Upper lobe of right lung (tissue), 1 donor: ENCODE results near the gene BRD7. TPM values are rescaled to one million over a fixed set of nuclear protein-coding genes. Genes with fewer than 3 reads are reported as not detected.

Source experiments
- ATAC-seq: fragments of 200-7000 bp; cut with Tn5 transposase; one replicate; pipeline ENCODE4 v1.9.1; 2020; ENCODE audit warnings: mild to moderate bottlenecking, moderate library complexity
- DNase-seq: peaks from one replicate; pipeline ENCODE4 v3.0.0-alpha.2; 2020
- H3K27ac ChIP-seq: fragments of 200-600 bp; one replicate; pipeline ENCODE4 v1.8.0; 2022
- H3K27me3 ChIP-seq: fragments of 200-600 bp; one replicate; pipeline ENCODE4 v1.8.0; 2022; ENCODE audit warnings: mild to moderate bottlenecking
- H3K36me3 ChIP-seq: fragments of 200-600 bp; one replicate; pipeline ENCODE4 v1.8.0; 2022
- H3K4me1 ChIP-seq: fragments of 200-600 bp; one replicate; pipeline ENCODE4 v1.8.0; 2022
- H3K4me3 ChIP-seq: fragments of 200-600 bp; one replicate; pipeline ENCODE4 v1.8.0; 2022; ENCODE audit warnings: mild to moderate bottlenecking
- H3K9me3 ChIP-seq: fragments of 200-600 bp; one replicate; pipeline ENCODE4 v1.8.0; 2022
- CTCF ChIP-seq: fragments of 200-600 bp; IDR thresholded peaks from one replicate; pipeline ENCODE4 v1.8.0; 2022; ENCODE audit warnings: antibody characterized with exemption
- intact Hi-C: fragments of 100-400 bp; cut with DNase I; formaldehyde crosslinking; loops from one replicate; pipeline ENCODE4 v1.11.0; 2022
- total RNA-seq: library from RNA; stranded (reverse); fragmentation: NEBNext Ultra II Directional; extraction: Animal tissue kit (Norgen Biotek cat#: 25700); gene quantifications from one replicate; pipeline ENCODE4 v1.2.1, GENCODE V29; 2021
- donor health status: DM: no; HTN: yes; CAD: no; lungs with severe emphysema.

The BRD7 gene
- total RNA-seq, 1 donor from 2014 or later = 62.9 TPM

- Histone ChIP-seq H3K36me3 (peaks cover 63% of the 10 kb centered on the region), H3K4me3 (no peak overlapping the region), H3K27me3 (no peaks in the 10 kb centered on the region), H3K4me1 (peaks cover 6% of the 10 kb centered on the region), H3K9me3 (no peaks in the 10 kb centered on the region), H3K27ac (no peak overlapping the region)
- ATAC-seq (no peak), DNase-seq (no peak)
- intact Hi-C loops = no loop called here
- TF ChIP-seq CTCF = no peak
Observed at GRCh38 chr16:50311134-50311528, 57.7 kb downstream of the BRD7 start.

DNA sequence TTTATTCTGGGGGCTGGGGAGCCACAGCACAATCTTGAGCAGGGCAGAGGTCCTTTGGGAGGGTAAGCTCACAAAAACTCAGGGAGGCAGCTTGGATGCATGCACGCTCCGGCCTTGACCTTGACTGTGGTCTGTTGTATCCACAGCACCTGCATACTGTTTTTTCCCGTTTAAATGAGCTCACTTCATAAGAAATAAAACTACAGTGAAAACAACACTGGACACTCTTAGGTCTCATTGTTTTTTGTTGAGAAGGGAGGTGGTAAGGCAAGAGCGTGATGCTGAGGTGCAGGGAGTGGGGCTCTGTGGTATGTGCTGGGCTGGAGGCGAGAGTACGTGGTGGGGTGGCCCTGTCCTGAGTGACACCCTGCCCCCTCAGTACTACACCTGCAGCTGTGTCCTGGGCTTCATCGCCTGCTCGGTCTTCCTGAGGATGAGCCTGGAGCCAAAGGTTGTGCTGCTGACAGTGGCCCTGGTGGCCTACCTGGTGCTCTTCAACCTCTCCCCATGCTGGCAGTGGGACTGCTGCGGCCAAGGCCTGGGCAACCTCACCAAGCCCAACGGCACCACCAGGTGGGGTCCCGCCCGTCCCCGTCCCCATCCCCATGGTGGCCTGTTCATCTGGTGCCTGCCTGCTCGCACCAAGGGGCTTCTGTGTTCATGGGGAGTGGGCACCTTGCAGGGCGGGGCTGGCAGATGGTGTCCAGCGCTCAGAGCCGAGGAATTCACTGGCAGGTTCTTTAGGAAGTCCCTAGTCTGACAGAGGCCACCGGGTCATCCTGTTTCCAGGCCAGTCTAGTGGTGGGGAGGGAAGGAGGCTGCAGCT lies 58.3 kb downstream of the BRD7 start:
- Histone ChIP-seq H3K27me3 (no peaks in the 10 kb centered on the region), H3K36me3 (peaks cover 57% of the 10 kb centered on the region), H3K9me3 (no peaks in the 10 kb centered on the region), H3K27ac (no peak overlapping the region), H3K4me3 (no peak overlapping the region), H3K4me1 (peaks cover 6% of the 10 kb centered on the region)
- ATAC-seq (no peak), DNase-seq (no peak)
- TF ChIP-seq CTCF = no peak
- intact Hi-C loops = no loop called here

DNA sequence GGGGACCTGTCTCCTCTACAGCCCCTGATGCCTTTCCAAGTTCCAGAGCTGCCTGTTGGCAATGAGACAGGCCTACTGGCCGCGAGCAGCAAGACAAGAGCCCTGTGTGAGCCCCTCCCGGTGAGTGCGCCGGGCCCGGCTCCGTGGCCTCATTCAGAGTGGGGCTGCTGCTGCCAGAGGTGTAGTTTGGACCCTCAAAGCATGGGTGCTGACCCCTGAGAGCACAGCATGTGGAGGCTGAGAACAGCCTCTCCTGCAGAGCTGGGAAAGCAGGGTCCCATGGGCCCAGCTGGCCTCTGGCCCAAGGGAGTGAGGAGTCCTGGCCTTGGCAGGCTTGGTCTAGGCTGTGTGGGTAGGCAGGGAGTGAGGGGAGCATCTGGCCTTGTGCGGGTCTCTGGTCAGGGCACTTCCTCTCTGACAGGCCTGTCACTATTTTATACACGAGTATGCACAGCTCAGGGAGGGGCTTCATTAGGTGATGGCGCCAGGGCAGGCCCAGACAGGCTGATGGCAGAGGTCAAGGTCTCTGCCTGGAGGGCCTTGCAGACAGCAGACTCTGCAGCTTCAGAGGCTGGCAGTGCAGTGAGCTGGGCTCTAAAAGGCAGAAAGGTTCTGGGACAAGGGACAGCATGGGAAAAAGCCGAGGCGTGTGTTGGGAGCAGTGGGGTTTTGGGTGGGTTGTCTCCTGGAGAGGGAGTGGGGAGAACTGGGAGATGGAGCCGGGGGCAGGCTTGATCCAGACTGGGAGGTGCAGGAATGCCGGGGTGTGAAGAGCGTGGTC lies 59.1 kb downstream of the BRD7 start:
- Histone ChIP-seq H3K9me3 (no peaks in the 10 kb centered on the region), H3K36me3 (peaks cover 55% of the 10 kb centered on the region), H3K27me3 (no peaks in the 10 kb centered on the region), H3K4me1 (peaks cover 6% of the 10 kb centered on the region), H3K4me3 (no peak overlapping the region), H3K27ac (no peak overlapping the region)
- intact Hi-C loops = no loop called here
- DNase-seq (no peak), ATAC-seq (no peak)
- TF ChIP-seq CTCF = no peak

- H3K4me3 ChIP-seq = no peak overlapping the region
- H3K27ac ChIP-seq = no peak overlapping the region
- ATAC-seq (no peak), DNase-seq (no peak)
- H3K4me1 ChIP-seq = peaks cover 6% of the 10 kb centered on the region
- H3K9me3 ChIP-seq = no peaks in the 10 kb centered on the region
- peaks cover 55% of the 10 kb centered on the region for H3K36me3 ChIP-seq
- H3K27me3 ChIP-seq = no peaks in the 10 kb centered on the region
- intact Hi-C loops = no loop called here
- no peak for TF ChIP-seq CTCF
Observed at GRCh38 chr16:50309156-50309526, 59.6 kb downstream of the BRD7 start.

DNA sequence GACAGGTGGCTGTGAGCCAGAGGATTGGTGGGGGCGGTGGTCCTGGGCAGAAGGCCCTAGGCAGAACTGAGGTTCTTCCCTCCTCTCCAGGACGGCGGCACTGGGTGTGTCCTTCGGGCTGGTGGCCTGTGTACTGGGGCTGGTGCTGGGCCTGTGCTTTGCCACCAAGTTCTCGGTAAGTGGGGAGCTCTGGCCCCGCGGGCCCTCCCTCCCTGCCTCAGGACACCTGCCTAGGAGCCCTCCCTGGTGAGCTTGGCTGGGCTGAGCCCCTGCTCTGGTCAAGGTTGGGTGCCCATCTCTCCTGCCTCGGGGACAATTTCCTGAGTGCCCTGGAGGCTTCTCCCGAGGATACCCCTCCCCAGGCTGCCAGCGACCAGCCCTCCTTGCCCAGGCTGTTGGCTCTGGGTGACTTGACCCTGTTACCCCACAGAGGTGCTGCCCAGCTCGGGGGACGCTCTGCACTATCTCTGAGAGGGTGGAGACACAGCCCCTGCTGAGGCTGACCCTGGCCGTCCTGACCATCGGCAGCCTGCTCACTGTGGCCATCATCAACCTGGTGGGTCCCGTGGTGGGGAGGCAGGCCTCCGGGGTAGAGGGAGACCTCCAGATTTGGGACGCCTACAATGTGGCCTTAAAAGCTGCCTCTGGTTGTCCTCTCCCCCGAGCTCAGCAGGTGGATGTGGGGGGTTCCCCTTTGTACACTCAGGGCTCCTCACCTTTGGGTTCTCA lies 60.4 kb downstream of the BRD7 start:
- no peak for DNase-seq
- H3K27me3 ChIP-seq = no peaks in the 10 kb centered on the region
- intact Hi-C loops = no loop called here
- no peak overlapping the region for H3K27ac ChIP-seq
- H3K4me1 ChIP-seq = peaks cover 9% of the 10 kb centered on the region
- no peaks in the 10 kb centered on the region for H3K9me3 ChIP-seq
- H3K36me3 ChIP-seq = peaks cover 48% of the 10 kb centered on the region
- no peak for TF ChIP-seq CTCF
- H3K4me3 ChIP-seq = no peak overlapping the region
- ATAC-seq = no peak
